HCEC 1CT (cell line): Measurements from ENCODE around the gene TMEM63B.
"Not testable (repeated sequence)": the region's sequence is repeated elsewhere in the genome, so short reads cannot be mapped to it uniquely, and the experiment has no call there.

Source experiments
- DNase-seq: peaks from one replicate; pipeline ENCODE4 v3.0.0-alpha.2; 2017

TMEM63B gene

DNA sequence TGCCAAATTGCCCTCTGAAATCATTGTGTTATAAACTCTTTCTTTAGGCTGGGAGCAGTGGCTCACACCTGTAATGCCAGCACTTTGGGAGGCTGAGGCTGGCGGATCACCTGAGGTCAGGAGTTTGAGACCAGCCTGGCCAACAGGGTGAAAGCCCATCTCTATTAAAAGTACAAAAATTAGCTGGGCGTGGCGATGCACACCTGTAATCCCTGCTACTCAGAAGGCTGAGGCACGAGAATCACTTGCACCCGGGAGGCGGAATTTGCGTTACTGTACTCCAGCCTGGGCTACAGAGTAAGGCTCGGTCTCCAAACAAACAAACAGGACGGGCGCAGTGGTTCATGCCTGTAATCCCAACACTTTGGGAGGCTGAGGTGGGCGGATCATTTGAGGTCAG lies 69.0 kb downstream of the TMEM63B start:
- DNase-seq, result not testable (repeated sequence)

DNA sequence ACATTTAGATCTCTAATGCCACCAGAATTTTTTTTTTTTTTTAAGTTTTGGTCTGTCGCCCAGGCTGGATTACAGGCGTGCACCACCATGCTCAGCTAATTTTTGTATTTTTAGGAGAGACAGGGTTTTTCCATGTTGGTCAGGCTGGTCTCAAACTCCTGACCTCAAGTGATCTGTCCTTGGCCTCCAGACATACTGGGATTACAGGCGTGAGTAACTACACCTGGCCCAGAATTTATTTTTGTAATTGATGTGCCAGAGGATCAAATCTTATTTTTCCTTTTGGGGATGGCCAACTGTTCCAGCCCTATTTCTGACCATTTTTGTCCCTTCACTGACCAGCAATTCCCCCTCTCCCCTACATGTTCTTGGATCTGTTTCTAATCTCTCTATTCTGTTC lies 71.3 kb downstream of the TMEM63B start:
- no peak for DNase-seq

DNA sequence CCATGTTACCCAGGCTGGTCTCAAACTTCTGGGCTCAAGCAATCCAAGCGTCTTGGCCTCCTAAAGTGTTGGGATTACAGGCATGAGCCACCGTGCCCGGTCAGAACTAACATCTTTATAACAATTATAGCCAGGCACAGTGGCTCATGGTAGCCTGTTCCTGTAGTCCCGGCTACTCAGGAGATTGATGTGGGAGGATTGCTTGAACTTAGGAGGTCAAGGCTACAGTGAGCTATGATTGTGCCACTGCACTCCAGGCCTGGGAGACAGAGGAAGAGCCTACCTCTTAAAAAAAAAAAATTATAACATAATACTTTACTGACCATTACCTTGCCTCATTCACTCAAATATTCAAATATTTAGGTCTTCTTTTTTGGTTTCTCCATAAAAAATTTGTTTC lies 72.5 kb downstream of the TMEM63B start:
- DNase-seq, result no peak

DNA sequence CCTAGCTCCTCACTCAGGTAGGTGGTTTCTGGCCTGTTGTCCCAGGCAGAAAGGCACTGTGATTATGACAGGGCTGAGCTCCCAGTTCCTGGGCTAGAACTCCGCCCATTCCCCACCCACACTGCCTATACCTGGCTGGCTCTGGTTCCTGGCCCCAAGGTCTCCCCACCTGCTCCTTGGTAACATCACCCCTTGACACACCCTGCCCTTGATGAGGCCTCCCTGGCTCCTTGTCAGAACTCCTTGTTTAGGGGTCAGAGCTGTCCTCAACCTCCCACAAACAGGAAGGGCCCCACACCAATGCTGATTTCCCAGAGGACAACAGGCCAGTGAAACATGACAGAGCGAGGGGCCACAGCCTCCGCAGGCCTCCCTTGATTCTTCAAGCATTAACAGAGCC lies 73.8 kb downstream of the TMEM63B start:
- DNase-seq, result no peak

DNA sequence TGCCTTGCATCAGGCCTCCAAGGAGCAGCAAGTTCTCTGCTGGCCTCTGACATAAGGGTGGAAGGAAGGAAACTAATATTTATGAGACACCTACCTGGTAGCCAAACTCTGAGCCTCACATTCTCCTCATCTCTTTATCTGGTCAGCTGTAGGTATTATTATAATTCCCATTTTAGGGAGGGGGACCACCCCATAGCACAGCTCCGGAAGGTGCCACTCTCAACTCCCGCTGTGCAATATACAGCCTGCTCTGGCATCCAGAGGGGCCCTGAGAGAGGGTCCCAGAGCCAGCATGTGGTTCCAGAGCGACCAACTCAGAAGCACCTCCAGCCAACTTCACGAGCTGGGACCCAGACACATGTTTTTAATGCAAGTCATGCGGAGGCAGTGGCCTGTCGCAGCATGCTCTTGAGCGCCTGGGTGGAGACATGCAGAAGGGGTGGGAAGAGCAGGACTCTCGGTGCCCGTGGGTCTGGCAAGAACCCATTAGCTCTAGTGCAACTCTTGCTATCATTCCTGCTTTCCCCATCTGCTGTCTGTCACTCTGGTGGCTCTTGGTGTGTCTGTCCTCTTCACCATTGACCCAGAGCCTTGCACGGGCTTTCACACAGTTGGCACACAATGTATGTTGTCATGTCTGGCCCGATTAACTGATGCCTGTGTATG lies 74.4 kb downstream of the TMEM63B start:
- no peak for DNase-seq

DNA sequence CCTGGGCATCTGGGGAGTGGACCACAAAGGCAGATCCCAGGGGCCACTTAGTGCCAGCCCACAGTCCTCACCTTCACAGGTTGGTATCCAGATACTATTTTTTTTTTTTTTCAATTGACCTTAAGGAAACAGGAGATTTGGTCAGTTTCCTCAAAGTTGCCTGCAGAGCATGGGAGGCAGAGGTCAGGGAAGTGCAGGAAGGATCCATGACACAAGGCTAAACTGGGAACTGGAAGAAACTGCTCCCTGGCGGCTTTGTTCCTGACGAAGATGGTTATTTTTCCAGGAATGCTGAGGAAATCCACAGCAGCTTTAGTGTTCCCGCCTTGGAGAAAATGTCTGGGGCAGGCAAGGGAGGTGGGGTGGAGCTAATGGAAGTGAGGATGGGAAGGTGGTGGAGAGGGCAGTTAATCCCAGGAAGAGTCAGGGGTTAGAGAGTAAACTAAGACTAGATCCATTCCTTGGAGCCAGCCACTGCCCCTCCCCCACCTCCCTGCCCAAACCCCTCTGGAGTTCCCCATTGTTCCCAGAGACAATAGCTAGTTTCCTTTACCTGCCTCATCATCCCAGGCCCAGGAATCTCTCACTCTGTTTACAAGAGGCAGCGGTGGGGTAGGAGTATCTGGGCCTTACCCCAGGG lies 75.1 kb downstream of the TMEM63B start:
- DNase-seq, result no peak

DNA sequence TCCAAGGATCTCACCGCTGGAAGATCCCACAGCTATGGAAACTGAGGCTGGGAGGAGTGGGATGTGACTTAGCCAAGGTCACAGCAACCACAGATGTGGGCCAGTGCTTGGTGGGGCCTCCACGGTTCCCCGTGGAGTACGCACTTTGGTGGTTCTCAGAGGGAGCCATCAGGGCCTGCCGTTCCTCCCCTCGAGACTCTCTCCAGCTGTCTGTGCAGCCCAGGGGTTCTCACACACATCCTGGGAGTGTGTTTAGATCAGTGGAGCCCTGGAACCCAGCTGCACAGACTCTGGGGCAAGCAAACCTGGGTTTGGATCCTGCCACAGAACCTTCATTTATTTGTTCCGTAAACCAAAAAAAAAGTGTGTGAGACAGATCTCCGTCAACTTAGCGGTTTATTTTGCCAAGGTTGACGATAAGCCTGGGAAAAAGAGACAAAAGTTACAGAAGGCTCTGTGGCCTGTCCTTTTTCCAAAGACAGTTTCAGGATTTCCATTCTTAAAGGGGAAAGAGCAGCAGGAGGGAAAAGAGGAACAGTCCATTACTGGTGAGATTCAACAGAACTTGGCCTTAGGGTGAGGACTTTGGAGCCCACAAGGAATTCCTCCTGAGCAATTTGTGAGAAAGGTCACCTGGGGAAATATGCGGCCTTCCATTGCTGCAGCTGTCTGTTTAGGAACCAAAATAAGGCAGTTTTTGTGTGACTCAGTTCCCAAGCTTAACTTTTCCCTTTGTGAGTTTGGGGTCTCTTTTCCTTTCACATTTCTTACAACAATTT lies 75.8 kb downstream of the TMEM63B start:
- DNase-seq, result no peak

DNA sequence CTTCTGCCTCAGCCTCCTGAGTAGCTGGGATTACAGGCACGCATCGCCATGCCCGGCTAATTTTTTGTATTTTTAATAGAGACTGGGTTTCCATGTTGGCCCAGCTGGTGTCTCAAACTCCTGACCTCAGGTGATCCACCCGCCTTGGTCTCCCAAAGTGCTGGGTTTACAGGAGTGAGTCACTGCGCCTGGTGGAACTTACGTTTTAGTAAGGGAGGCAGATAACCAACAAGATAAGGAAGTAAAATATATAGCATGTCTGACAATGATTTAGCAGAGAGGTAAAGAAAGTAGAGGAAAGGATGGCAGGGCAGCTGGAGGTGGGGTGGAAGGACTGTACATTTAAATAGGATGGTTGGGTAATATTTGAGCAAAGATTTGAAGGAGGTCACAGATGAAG lies 76.6 kb downstream of the TMEM63B start:
- DNase-seq, result no peak
